ENCODE measurements around the gene ANGPTL2. TPM values are rescaled to one million over a fixed set of nuclear protein-coding genes. Genes with fewer than 3 reads are reported as not detected.

The ANGPTL2 gene
- total and polyA plus RNA-seq, 7 donors, result 8.9 to 208 (median 15.0) TPM

DNA sequence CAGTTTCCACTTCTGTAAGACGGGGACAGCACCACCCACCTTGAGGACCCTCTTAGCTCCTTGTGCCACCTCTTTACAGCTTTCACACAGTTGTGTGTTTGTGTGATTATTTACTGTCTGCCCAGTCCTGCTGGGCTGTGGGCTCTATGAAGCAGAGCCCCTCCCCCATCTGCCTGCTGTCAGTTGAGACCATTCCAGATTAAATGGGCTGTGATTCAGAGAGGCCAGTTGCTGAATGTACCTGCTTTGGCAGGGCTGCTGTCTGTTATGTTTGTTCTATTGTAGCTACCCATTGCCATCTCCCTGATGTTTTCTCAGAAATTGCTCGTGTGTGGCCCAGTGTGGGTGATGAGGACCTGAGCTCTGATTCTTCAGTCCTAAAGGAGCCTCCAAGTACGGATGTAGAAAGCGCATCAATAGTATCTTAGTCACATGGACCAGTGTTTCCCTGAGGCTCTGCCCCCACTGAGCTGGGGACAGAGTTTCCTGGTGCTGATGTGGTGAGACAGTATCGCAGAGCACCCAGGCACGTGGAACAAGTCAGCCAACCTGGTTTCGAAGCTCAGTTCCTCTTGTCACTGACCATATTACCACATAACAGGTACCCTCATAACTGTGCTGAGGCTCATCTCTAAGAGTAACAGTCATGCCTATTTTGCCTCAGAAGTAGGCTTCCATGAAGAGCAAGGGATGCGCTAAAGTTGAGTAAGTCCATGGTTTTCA is 3.7 kb downstream of the ANGPTL2 start:
- Histone ChIP-seq H3K36me3 (ENCODE audit: insufficient read depth in 1 of 2, low read depth in 1 of 2) (peaks cover 0 to 28% of the 10 kb centered on the region in 2 donors), H3K27ac (peak overlapping the region; percentile 92), H3K27me3 (ENCODE audit: insufficient read depth in 3 of 3, low read length in 2 of 3) (no peaks in the 10 kb centered on the region), H3K4me1 (peaks cover 71% of the 10 kb centered on the region), H3K4me3 (peak overlapping the region; percentile 91), H3K9me3 (no peaks in the 10 kb centered on the region)
- TF ChIP-seq, protein P1, sequence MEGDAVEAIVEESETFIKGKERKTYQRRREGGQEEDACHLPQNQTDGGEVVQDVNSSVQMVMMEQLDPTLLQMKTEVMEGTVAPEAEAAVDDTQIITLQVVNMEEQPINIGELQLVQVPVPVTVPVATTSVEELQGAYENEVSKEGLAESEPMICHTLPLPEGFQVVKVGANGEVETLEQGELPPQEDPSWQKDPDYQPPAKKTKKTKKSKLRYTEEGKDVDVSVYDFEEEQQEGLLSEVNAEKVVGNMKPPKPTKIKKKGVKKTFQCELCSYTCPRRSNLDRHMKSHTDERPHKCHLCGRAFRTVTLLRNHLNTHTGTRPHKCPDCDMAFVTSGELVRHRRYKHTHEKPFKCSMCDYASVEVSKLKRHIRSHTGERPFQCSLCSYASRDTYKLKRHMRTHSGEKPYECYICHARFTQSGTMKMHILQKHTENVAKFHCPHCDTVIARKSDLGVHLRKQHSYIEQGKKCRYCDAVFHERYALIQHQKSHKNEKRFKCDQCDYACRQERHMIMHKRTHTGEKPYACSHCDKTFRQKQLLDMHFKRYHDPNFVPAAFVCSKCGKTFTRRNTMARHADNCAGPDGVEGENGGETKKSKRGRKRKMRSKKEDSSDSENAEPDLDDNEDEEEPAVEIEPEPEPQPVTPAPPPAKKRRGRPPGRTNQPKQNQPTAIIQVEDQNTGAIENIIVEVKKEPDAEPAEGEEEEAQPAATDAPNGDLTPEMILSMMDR (IDR thresholded peaks at IDR 0.05), result no peak
- intact Hi-C loops (cut with DNase I), result no loop called here
- ATAC-seq, result no peak
- no peak for DNase-seq
- WGBS, 3 donors, result 79 to 86% (median 81%) methylated on average over 8 of the region's 8 CpGs

DNA sequence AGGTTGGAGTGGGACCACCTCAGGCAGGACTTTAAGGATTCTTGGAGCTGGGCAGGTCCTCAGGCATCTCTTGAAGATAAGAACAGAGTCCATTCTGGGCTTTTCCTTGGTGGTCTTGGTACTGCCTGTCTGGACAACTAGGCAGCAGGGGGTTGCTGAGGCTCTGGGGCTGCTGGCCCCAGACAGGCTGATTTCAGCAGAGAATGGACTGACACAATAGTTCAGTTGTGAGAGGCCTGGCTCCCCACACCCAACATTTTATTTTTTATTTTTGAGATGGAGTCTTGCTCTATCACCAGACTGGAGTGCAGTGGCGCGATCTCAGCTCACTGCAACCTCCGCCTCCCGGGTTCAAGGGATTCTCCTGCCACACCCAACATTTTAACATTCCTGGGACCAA is 4.6 kb downstream of the ANGPTL2 start:
- 88 to 94% (median 92%) methylated on average over 4 of the region's 4 CpGs for WGBS, 3 donors
- H3K9me3 ChIP-seq, result no peaks in the 10 kb centered on the region
- peaks cover 71% of the 10 kb centered on the region for H3K4me1 ChIP-seq
- ATAC-seq (no peak), DNase-seq (no peak)
- no peaks in the 10 kb centered on the region for H3K27me3 ChIP-seq (ENCODE audit: insufficient read depth in 3 of 3, low read length in 2 of 3)
- intact Hi-C loops (cut with DNase I), result no loop called here
- H3K4me3 ChIP-seq, result peak overlapping the region; percentile 91
- peaks cover 0 to 28% of the 10 kb centered on the region in 2 donors for H3K36me3 ChIP-seq (ENCODE audit: insufficient read depth in 1 of 2, low read depth in 1 of 2)
- TF ChIP-seq, protein P1 (IDR thresholded peaks at IDR 0.05), result no peak
- peak overlapping the region; percentile 92 for H3K27ac ChIP-seq

DNA sequence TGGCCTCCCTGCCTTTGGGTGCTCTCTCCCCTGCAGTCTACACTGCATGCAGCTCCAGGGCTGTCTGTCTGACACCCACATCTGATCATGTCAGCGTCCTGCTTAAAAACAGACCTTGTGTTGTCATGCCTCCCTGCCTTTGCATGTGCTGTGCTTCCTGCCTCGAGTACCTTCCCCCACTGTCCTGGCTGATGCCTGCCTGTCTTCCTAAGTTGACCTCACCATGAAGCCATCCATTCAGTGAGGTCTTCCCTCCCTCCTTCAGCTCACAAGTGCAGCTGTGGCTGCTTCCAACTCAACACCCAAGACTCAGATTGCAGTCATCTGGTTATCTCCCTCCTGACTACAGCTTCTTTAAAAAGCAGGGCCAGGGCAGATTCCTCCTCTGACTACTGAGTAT is 5.5 kb downstream of the ANGPTL2 start:
- Histone ChIP-seq H3K4me3 (no peak overlapping the region), H3K27ac (peak overlapping the region; percentile 92), H3K9me3 (no peaks in the 10 kb centered on the region), H3K27me3 (ENCODE audit: insufficient read depth in 3 of 3, low read length in 2 of 3) (no peaks in the 10 kb centered on the region), H3K4me1 (peaks cover 79% of the 10 kb centered on the region), H3K36me3 (ENCODE audit: insufficient read depth in 1 of 2, low read depth in 1 of 2) (peaks cover 0 to 34% of the 10 kb centered on the region in 2 donors)
- 28 to 63% (median 36%) methylated on average over 2 of the region's 2 CpGs for WGBS, 3 donors
- DNase-seq, result peak in 1 of 2 donors; percentile 68
- TF ChIP-seq, protein P1 (IDR thresholded peaks at IDR 0.05), result no peak
- peak; percentile 59 to 74 (median 70) for ATAC-seq
- intact Hi-C loops (cut with DNase I), result no loop called here

DNA sequence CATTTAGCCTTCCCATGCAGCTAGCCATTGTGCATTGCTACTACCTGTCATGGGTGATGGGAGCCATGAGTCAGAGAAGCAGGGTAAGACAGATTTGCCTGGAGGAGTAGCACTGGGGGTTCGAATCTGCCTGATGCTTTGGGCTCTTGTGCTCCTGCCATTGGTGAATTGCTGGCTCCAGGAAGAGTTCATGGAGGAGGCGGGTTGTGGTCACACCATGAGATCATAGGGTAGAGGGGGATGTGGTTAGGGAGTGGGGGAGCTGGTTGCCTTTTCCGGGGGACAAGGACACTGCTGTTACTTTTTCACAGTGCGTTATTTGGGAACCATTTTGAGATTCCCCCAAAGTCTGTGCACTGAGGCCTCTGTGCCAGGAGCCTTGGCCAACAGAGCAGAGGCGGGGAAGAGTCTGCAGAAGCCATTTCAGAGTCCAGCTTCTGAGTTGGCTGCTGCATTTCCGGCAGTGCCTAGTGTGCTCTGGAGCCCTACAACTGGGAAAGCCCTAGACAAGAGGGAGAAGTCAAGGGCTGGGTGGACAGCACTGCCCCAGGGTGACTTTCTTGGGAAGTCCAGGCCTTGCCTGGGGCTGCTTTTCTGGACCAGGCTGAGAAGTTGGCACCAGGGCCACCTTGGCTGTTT is 6.2 kb downstream of the ANGPTL2 start:
- WGBS, 3 donors, result 65 to 79% (median 72%) methylated on average over 6 of the region's 6 CpGs

More for the DNA sequence above, 6.2 kb downstream of the ANGPTL2 start:
- DNase-seq (no peak), ATAC-seq (no peak)
- H3K9me3 ChIP-seq, result no peaks in the 10 kb centered on the region
- H3K4me3 ChIP-seq, result no peak overlapping the region
- no peaks in the 10 kb centered on the region for H3K27me3 ChIP-seq (ENCODE audit: insufficient read depth in 3 of 3, low read length in 2 of 3)
- peak overlapping the region; percentile 92 for H3K27ac ChIP-seq
- peaks cover 82% of the 10 kb centered on the region for H3K4me1 ChIP-seq
- intact Hi-C loops (cut with DNase I), result no loop called here
- H3K36me3 ChIP-seq (ENCODE audit: insufficient read depth in 1 of 2, low read depth in 1 of 2), result peaks cover 0 to 34% of the 10 kb centered on the region in 2 donors
- TF ChIP-seq, protein P1 (IDR thresholded peaks at IDR 0.05), result no peak

Measured in psoas muscle (tissue), 8 donors.